Naive B cell (primary cell): Measurements from ENCODE around the gene HAPLN2. TPM values are rescaled to one million over a fixed set of nuclear protein-coding genes. Genes with fewer than 3 reads are reported as not detected.
"Not testable (repeated sequence)": the region's sequence is repeated elsewhere in the genome, so short reads cannot be mapped to it uniquely, and the experiment has no call there.

Source experiments
- ATAC-seq, 2 donors: fragments of 150-1000 bp; cut with Tn5 transposase; 2 replicates each; pipeline ENCODE4 v1.10.0; 2021; ENCODE audit warnings: low read depth in 2 of 2, mild to moderate bottlenecking in 2 of 2, moderate library complexity in 2 of 2
- DNase-seq: peaks from one replicate; pipeline ENCODE4 v3.0.0; 2022
- H3K27ac Mint-ChIP-seq, 6 donors: one replicate each; pipeline ENCODE4 v1.8.0; 2020 to 2022; ENCODE audit warnings: mild to moderate bottlenecking in 6 of 6, mixed read lengths in 6 of 6, moderate library complexity in 5 of 6, inconsistent platforms in 2 of 6
- H3K27me3 Mint-ChIP-seq, 3 donors: one replicate each; pipeline ENCODE4 v1.8.0; 2021 to 2022; ENCODE audit warnings: mixed read lengths in 3 of 3, mild to moderate bottlenecking in 1 of 3
- H3K36me3 Mint-ChIP-seq, 2 donors: one replicate each; pipeline ENCODE4 v1.8.0; 2020 to 2022; ENCODE audit warnings: mixed read lengths in 2 of 2, inconsistent platforms in 1 of 2, mild to moderate bottlenecking in 1 of 2
- H3K4me1 Mint-ChIP-seq, 3 donors: one replicate each; pipeline ENCODE4 v1.8.0; 2020 to 2022; ENCODE audit warnings: mixed read lengths in 3 of 3, inconsistent platforms in 1 of 3, mild to moderate bottlenecking in 1 of 3, moderate library complexity in 1 of 3
- H3K4me3 Mint-ChIP-seq, 8 donors: one replicate each; pipeline ENCODE4 v1.8.0; 2020 to 2022; ENCODE audit warnings: mild to moderate bottlenecking in 8 of 8, mixed read lengths in 8 of 8, moderate library complexity in 8 of 8, inconsistent platforms in 2 of 8
- H3K9me3 Mint-ChIP-seq, 7 donors: one replicate each; pipeline ENCODE4 v1.8.0; 2020 to 2022; ENCODE audit warnings: mixed read lengths in 7 of 7, mild to moderate bottlenecking in 5 of 7, inconsistent platforms in 2 of 7, moderate library complexity in 1 of 7
- polyA plus RNA-seq, 6 donors: library from polyadenylated mRNA; unstranded; fragments of 300-500 nt; fragmentation: Illumina TruSeq; gene quantifications; one replicate each; pipeline ENCODE4 v1.2.3, GENCODE V29; 2021; ENCODE audit warnings: low read depth in 6 of 6

The HAPLN2 gene
- polyA plus RNA-seq, 6 donors from 2014 or later = not detected

GRCh38 chr1:156584813-156585212 lies 34.4 kb upstream of the HAPLN2 start:
- no peaks in the 10 kb centered on the region for H3K9me3 Mint-ChIP-seq
- ATAC-seq (no peak), DNase-seq (no peak)
- H3K27me3 Mint-ChIP-seq = no peaks in the 10 kb centered on the region
- H3K4me1 Mint-ChIP-seq = peaks cover 34 to 46% (median 37%) of the 10 kb centered on the region in 3 donors
- H3K4me3 Mint-ChIP-seq = peak overlapping the region in 1 of 8 donors; percentile 16
- peak overlapping the region in 2 of 6 donors; percentile 19 to 82 for H3K27ac Mint-ChIP-seq
- no peaks in the 10 kb centered on the region for H3K36me3 Mint-ChIP-seq

DNA sequence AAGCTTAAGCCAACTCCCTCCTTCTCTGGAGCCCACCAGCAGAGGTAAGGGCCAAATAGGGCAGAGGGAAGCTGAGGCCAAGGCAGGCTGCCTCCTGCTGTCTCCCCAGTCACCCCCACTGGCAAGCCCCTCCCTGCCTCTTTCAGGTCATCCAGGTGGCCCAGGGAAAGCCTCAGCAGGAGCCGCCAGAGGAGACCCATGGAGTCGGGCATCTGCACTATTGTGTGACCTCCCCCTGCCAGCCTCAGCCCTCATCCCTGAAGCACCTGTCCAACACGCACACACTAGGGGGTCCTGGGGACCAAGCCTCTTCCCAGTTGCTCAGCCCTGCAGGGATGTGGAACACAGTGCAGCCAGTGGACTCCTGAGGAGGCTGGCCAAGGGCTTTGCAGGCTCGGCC lies 32.9 kb upstream of the HAPLN2 start:
- H3K27ac Mint-ChIP-seq = no peak overlapping the region
- peak overlapping the region in 1 of 8 donors; percentile 15 for H3K4me3 Mint-ChIP-seq
- no peaks in the 10 kb centered on the region for H3K9me3 Mint-ChIP-seq
- no peak for ATAC-seq
- no peaks in the 10 kb centered on the region for H3K36me3 Mint-ChIP-seq
- peaks cover 28 to 45% (median 37%) of the 10 kb centered on the region in 3 donors for H3K4me1 Mint-ChIP-seq
- DNase-seq = no peak
- H3K27me3 Mint-ChIP-seq = no peaks in the 10 kb centered on the region

- no peak overlapping the region for H3K27ac Mint-ChIP-seq
- H3K36me3 Mint-ChIP-seq = no peaks in the 10 kb centered on the region
- peak overlapping the region in 1 of 8 donors; percentile 18 for H3K4me3 Mint-ChIP-seq
Measured at GRCh38 chr1:156586892-156587477, 32.2 kb upstream of the HAPLN2 start.

GRCh38 chr1:156587927-156588326 lies 31.3 kb upstream of the HAPLN2 start:
- not testable (repeated sequence) for H3K27ac Mint-ChIP-seq, ATAC-seq, H3K4me3 Mint-ChIP-seq, H3K36me3 Mint-ChIP-seq, H3K27me3 Mint-ChIP-seq, H3K9me3 Mint-ChIP-seq, DNase-seq
- H3K4me1 Mint-ChIP-seq = peaks cover 21 to 39% (median 33%) of the 10 kb centered on the region in 3 donors

More at GRCh38 chr1:156586892-156587477, 32.2 kb upstream of the HAPLN2 start:
- no peak for DNase-seq
- ATAC-seq = no peak
- Mint-ChIP-seq H3K9me3 (no peaks in the 10 kb centered on the region), H3K4me1 (peaks cover 26 to 40% (median 33%) of the 10 kb centered on the region in 3 donors), H3K27me3 (no peaks in the 10 kb centered on the region)

DNA sequence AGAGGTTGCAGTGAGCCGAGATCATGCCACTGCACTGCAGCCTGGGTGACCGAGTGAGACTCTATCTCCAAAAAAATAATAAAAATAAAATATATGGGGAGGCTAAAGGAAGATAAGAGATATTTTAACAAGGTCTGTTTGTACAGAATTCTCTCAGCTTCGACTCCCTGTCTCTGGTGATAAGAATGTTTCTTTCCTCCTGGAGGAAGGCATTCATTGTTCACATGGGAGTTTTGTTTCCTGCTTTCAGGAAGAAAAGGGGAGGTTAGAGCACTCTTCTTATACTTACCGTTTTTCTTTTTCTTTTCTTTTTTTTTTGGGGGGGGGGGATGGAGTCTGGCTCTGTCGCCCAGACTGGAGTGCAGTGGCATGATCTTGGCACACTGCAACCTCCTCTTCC lies 29.7 kb upstream of the HAPLN2 start:
- H3K27ac Mint-ChIP-seq = no peak overlapping the region
- no peak overlapping the region for H3K4me3 Mint-ChIP-seq
- H3K27me3 Mint-ChIP-seq = no peaks in the 10 kb centered on the region
- H3K36me3 Mint-ChIP-seq = no peaks in the 10 kb centered on the region
- no peaks in the 10 kb centered on the region for H3K9me3 Mint-ChIP-seq
- H3K4me1 Mint-ChIP-seq = peaks cover 10 to 27% (median 19%) of the 10 kb centered on the region in 3 donors
- ATAC-seq (no peak), DNase-seq (no peak)

- peak overlapping the region in 7 of 8 donors; percentile 61 to 91 (median 90) for H3K4me3 Mint-ChIP-seq
- no peaks in the 10 kb centered on the region for H3K27me3 Mint-ChIP-seq
- peak overlapping the region in 3 of 6 donors; percentile 57 to 77 (median 69) for H3K27ac Mint-ChIP-seq
Measured at GRCh38 chr1:156590326-156591180, 28.7 kb upstream of the HAPLN2 start.

GRCh38 chr1:156591181-156591431 lies 28.1 kb upstream of the HAPLN2 start:
- H3K36me3 Mint-ChIP-seq = peaks cover 0 to 13% of the 10 kb centered on the region in 2 donors
- peak overlapping the region; percentile 47 to 97 (median 92) for H3K27ac Mint-ChIP-seq
- H3K4me3 Mint-ChIP-seq = peak overlapping the region; percentile 72 to 94 (median 90)
- peaks cover 14 to 24% (median 19%) of the 10 kb centered on the region in 3 donors for H3K4me1 Mint-ChIP-seq
- H3K27me3 Mint-ChIP-seq = no peaks in the 10 kb centered on the region
- DNase-seq (no peak), ATAC-seq (peak; percentile 3 to 9)
- H3K9me3 Mint-ChIP-seq = no peaks in the 10 kb centered on the region

More at GRCh38 chr1:156590326-156591180, 28.7 kb upstream of the HAPLN2 start:
- Mint-ChIP-seq H3K4me1 (peaks cover 14 to 25% (median 19%) of the 10 kb centered on the region in 3 donors), H3K36me3 (peaks cover 0 to 9% of the 10 kb centered on the region in 2 donors), H3K9me3 (no peaks in the 10 kb centered on the region)
- no peak for DNase-seq
- no peak for ATAC-seq

GRCh38 chr1:156591432-156592157 lies 27.6 kb upstream of the HAPLN2 start, which contains the start of gene NAXE:
Gene NAXE, plus strand, starts transcription at chr1:156591776. Its CDS starts 29 bp downstream, at chr1:156591805.
- Mint-ChIP-seq H3K27ac (peak within 1 kb of the TSS; percentile 47 to 97 (median 92)), H3K27me3 (no peaks in the 10 kb centered on the region), H3K4me3 (peak within 1 kb of the TSS; percentile 72 to 94 (median 90)), H3K4me1 (peaks cover 14 to 24% (median 19%) of the 10 kb centered on the region in 3 donors), H3K36me3 (peaks cover 0 to 14% of the 10 kb centered on the region in 2 donors), H3K9me3 (no peaks in the 10 kb centered on the region)
- DNase-seq (peak; percentile 72), ATAC-seq (peak; percentile 92 to 96)

GRCh38 chr1:156592158-156592909 lies 26.9 kb upstream of the HAPLN2 start:
- no peak for ATAC-seq
- Mint-ChIP-seq H3K27me3 (no peaks in the 10 kb centered on the region), H3K9me3 (no peaks in the 10 kb centered on the region), H3K27ac (peak overlapping the region in 4 of 6 donors; percentile 44 to 97 (median 80)), H3K36me3 (peaks cover 6 to 22% of the 10 kb centered on the region in 2 donors), H3K4me3 (peak overlapping the region; percentile 72 to 94 (median 90)), H3K4me1 (peaks cover 14 to 24% (median 19%) of the 10 kb centered on the region in 3 donors)
- DNase-seq = no peak

- DNase-seq = no peak
- peaks cover 14 to 24% (median 19%) of the 10 kb centered on the region in 3 donors for H3K4me1 Mint-ChIP-seq
- no peak for ATAC-seq
- no peaks in the 10 kb centered on the region for H3K27me3 Mint-ChIP-seq
- H3K27ac Mint-ChIP-seq = peak overlapping the region in 5 of 6 donors; percentile 44 to 88 (median 77)
- no peaks in the 10 kb centered on the region for H3K9me3 Mint-ChIP-seq
- peak overlapping the region in 7 of 8 donors; percentile 72 to 93 (median 90) for H3K4me3 Mint-ChIP-seq
- H3K36me3 Mint-ChIP-seq = peaks cover 6 to 24% of the 10 kb centered on the region in 2 donors
Measured at GRCh38 chr1:156592910-156593660, 26.1 kb upstream of the HAPLN2 start.

- ATAC-seq (no peak), DNase-seq (no peak)
- peak overlapping the region in 1 of 8 donors; percentile 90 for H3K4me3 Mint-ChIP-seq
- peaks cover 11 to 24% of the 10 kb centered on the region in 2 donors for H3K36me3 Mint-ChIP-seq
- H3K4me1 Mint-ChIP-seq = peaks cover 16 to 25% (median 24%) of the 10 kb centered on the region in 3 donors
- H3K9me3 Mint-ChIP-seq = no peaks in the 10 kb centered on the region
- H3K27ac Mint-ChIP-seq = peak overlapping the region in 1 of 6 donors; percentile 88
- H3K27me3 Mint-ChIP-seq = no peaks in the 10 kb centered on the region
Measured at GRCh38 chr1:156593661-156593989, 25.6 kb upstream of the HAPLN2 start.

DNA sequence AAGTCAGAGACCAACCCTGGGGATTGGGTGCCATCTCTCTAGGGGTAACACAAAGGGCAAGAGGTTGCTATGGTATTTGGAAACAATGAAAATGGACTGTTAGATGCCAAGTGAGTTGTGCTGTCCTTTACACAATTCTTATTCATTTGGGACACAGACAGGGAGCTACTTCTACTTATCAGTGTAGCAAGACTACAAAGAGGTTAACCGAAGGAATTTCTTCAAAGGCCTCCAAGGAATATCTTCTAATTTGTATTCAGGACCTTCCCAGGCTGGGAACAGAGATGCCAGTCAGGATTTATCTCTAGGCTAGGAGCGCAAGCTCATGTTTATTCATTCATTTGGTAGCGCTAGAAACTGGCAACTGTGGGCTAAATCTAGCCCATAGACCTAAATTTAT lies 25.0 kb upstream of the HAPLN2 start:
- no peaks in the 10 kb centered on the region for H3K9me3 Mint-ChIP-seq
- peak overlapping the region in 1 of 8 donors; percentile 69 for H3K4me3 Mint-ChIP-seq
- H3K27ac Mint-ChIP-seq = peak overlapping the region in 1 of 6 donors; percentile 33
- H3K36me3 Mint-ChIP-seq = peaks cover 14 to 24% of the 10 kb centered on the region in 2 donors
- no peaks in the 10 kb centered on the region for H3K27me3 Mint-ChIP-seq
- peaks cover 19 to 29% (median 27%) of the 10 kb centered on the region in 3 donors for H3K4me1 Mint-ChIP-seq
- ATAC-seq = no peak
- no peak for DNase-seq
